ENCODE results near the gene EXTL2.
"Not testable (repeated sequence)": the region's sequence is repeated elsewhere in the genome, so short reads cannot be mapped to it uniquely, and the experiment has no call there.

Gene EXTL2

GRCh38 chr1:100896481-100896982 lies 1.9 kb upstream of the EXTL2 start:
- peak in 2 of 3 experiments; percentile 60 to 64 for DNase-seq

GRCh38 chr1:100895540-100896480 lies 1.2 kb upstream of the EXTL2 start, which contains the start of gene SLC30A7:
TSS of gene SLC30A7 (plus strand) at chr1:100896090. CDS start at chr1:100896263, 173 bp downstream.
- peak; percentile 84 to 86 (median 86) for DNase-seq

- DNase-seq = peak in 1 of 3 experiments; percentile 20
Measured at GRCh38 chr1:100893718-100894117, 924 bp downstream of the EXTL2 start.

DNA sequence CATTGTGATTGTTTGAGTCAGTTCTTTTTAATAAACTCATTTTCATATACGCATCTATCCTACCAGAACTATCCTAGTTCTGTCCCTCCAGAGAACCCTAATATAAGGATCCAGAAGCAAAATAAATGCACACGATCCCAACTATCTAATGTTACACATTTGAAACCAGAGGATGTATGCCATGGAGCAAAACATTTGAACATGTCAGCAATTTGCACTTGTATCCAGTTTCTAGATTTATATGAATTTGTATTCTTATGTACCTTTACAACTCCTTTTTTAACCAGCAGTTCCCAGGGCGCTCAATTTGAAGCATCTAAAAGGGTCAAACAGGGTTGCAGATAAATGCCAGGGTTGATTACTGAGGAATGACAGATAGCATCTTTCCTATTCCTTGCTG lies 2.1 kb downstream of the EXTL2 start:
- DNase-seq = no peak

DNA sequence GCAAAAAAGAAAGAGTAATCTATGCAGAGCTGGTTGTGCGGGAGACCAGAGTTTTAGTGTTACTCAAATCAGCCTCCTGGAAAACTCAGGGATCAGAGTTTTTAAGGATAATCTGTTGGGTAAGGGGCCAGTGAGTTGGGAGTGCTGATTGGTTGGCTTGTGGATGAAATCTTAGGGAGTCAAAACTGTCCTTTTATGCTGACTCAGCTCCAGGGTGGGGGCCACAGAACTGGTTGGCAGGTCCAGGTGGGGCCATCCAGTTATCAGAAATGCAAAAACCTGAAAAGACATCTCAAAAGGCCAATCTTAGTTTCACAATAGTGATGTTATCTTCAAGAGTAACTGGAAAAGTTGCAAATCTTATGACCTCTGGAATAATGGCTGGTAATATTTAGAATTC lies 3.3 kb downstream of the EXTL2 start:
- no peak for DNase-seq

DNA sequence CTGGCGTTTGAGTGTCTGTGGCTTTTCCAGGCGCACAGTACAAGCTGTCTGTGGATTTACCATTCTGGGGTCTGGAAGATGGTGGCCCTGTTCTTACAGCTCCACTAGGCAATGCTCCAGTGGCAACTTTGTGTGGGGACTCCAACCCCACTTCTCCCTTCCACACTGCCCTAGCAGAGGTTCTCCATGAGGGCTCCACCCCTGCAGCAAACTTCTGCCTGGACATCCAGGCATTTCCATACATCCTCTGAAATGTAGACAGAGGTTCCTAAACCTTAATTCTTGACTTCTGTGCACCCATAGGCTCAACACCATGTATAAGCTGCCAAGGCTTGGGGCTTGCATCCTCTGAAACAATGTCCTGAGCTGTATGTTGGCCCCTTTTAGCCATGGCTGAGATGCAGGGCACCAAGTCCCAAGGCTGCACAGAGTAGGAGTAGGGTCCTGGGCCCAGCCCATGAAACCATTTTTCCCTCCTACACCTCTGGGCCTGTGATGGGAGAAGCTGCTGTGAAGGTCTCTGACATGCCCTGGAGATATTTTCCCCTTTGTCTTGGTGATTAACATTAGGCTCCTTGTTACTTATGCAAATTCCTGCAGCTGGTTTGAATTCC lies 4.7 kb downstream of the EXTL2 start:
- not testable (repeated sequence) for DNase-seq

- DNase-seq = not testable (repeated sequence)
Measured at GRCh38 chr1:100889007-100889406, 5.6 kb downstream of the EXTL2 start.

- DNase-seq = peak in 1 of 3 experiments; percentile 18
Measured at GRCh38 chr1:100883963-100884362, 10.7 kb downstream of the EXTL2 start.

- DNase-seq = no peak
Measured at GRCh38 chr1:100882698-100883097, 11.9 kb downstream of the EXTL2 start.

GRCh38 chr1:100881687-100882086 lies 13.0 kb downstream of the EXTL2 start:
- DNase-seq = no peak

DNA sequence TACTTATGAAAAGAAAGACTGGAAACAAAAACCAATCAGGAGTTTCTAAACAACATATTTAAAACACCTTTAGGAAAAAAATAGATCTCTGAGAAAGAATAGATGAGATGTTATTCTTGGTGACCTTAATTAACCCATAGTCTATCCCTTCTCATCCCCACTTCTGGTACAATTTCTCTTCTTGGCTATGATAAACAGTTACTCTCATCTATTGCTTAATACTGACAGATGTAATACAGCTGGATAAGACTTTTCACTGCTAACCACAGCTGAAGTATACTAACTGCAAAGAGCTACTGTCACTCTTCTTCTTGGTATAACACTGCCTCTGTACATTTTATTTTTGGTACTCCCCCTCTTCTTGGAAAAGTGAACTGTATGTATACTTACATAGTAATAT lies 15.2 kb downstream of the EXTL2 start:
- no peak for DNase-seq

- no peak for DNase-seq
Measured at GRCh38 chr1:100876291-100876690, 18.4 kb downstream of the EXTL2 start.

DNA sequence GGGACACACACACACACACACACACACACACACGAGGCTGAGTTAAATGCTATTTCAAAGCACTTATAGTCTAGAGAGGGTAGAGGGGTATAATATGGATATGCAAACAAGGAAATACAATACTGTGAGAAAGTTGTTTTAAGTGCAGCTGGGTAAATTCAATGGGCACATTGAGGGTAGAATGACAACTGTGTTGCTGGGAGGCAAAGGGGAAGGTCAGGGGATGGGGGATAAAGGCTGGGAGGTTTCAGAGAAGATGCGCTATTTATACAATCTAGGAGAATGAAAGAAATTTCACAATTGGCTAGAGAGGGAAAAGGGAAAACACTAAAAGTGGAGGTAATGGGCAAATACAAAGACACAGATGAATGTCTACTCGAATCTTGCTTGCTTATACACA lies 19.4 kb downstream of the EXTL2 start:
- DNase-seq = peak; percentile 24 to 71 (median 70)

DNA sequence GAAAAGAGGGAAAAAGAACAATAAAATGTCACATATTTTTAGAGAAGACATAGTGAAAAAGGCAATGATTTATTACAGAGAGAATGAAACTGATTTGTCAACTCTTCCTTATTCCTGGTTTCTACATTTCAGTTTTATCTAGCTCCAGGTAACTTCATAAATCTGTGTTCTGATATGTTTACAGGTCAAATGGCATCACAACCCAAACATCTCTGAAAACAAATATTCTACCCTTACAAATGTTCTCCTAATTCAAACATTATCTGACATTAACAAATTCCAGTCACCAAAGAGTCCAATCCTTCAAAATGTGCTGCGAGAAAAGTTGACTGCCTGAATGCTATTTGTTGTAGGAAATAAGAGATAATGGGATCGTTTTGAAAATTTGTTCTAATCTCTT lies 20.2 kb downstream of the EXTL2 start:
- DNase-seq = no peak

DNA sequence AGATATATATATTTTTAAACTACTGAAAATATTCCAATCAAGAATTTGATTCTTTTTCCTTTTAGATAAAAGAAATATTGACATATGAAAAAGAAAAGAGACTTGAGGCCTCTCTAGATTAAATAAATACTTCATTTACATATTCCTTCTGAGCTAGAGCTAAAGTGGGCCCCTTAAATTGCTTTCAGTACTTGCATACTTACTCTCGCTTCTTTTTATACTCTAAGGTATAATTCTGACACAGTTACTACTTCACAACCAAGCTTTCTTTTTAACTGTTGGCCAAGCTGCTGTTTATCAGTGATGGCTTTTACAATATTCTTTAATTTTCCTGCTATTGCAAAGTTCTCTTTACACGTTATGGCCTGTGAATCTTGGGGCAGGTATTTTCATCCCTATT lies 24.6 kb downstream of the EXTL2 start:
- no peak for DNase-seq

DNA sequence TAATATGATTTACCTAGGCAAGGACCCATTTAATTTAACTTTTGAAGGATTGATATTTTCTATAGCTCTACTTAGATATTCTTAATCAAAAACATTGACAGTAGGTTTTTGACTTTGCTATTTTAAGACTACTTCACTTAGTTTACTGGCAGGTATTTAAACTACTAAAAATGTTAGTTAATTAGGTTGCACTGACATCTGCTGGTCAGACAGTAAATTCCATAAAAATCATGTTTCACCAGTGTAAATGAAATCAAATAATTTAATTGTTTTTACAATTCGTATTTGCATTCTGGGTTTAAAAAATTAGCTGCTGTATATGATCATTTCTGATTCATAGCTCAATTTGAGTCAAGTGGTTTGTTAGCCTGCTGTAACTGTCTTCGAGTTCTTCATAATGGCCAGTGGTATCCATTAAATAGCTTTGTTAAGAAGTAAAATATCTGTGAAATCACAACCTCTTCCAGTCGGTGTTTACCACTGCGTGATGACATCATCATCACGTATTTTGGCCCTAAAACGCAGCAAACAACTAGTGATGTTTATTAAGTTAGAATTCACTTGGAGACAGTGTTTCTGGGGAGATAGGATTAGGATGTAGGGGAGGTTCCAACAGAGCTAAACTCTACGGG lies 26.2 kb downstream of the EXTL2 start:
- peak; percentile 7 to 61 (median 33) for DNase-seq

DNA sequence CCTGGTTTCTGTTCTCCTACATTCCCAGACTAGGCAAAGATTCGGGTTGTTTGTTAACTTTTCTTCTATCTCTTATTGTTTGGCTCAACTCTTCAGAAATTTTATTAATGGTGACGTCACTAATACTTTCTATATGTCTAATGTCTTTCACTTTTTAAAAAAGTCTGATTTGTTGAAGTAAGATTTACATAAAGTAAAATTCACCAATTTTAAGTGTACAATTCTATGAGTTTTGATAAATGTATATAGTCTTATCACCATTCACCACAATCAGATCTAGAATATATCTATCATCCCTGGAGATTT lies 27.8 kb downstream of the EXTL2 start:
- no peak for DNase-seq

DNA sequence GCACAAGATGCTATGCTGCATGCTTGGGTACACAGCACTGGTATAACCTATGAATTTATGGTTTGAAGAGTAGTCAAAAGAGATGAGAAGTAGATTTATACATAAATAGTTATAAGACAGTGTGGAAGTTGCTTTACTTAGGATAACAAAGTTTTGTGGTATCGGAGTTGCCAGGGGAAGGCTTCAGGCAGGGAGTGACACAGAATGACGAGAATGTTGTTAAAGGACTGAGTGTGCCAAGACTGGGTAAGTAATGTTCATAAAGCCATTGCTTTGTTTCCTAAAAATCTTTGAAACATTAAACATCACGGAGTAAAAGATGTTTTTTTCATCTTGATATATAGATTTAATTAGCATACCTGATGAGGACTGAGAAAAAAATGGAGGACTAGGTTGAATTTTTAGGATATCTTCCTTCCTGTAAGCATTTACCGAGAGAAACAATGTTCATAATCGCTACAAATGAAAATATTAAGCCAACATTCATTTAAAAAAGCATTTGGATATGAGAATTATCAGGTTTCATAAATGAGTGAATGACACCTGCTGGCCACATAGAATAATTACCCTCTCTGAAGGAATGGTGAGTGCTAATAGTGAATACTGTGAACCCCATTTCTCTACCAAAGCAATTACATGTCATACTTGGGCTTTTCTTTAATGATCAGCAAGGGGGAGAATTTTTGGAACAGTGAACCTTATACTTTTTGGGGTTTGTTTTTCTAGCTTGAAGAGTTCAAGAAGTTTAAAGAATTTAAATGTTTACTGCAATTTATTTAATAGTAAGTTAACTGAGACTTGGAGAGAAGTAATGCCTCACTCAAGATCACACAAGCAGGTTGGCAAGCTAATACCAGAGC lies 28.4 kb downstream of the EXTL2 start:
- DNase-seq = peak in 1 of 3 experiments; percentile 54

DNA sequence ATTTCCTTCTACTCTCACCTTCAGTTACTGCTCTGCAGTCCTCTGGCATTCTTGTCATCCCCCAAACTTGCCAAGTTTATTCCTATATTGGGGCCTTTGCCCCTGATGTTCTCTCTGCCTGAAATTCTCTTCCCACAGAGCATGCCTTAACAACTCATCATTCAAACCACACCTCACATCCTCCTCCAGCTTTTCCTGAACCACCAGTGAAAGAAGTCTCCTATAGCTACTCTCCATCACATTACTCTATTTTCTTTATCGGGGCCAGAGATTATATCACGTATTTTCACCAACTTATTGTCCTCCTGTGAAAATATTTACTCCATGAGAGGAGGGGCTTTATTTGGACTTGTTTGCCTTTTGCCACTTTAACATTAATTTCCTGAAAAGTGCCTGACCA lies 32.1 kb downstream of the EXTL2 start:
- DNase-seq = no peak

DNA sequence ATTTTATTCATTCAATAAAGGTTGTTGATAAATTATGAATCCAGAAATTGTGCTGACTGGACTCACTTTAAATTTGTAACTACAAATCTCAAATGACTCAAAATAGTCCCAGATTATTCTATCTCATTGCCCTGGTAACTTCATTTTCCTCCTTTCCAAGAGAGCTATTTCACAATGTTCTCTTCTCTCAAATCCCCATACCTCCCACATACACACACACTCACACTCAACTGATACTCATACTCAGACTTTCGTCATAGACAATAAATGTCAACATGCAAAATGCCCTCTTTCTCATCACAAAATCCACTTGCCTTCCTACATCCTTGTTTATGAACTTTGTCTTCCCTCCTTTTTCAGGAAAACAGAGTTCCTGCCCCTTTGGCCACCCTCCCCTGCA lies 33.3 kb downstream of the EXTL2 start:
- DNase-seq = no peak

DNA sequence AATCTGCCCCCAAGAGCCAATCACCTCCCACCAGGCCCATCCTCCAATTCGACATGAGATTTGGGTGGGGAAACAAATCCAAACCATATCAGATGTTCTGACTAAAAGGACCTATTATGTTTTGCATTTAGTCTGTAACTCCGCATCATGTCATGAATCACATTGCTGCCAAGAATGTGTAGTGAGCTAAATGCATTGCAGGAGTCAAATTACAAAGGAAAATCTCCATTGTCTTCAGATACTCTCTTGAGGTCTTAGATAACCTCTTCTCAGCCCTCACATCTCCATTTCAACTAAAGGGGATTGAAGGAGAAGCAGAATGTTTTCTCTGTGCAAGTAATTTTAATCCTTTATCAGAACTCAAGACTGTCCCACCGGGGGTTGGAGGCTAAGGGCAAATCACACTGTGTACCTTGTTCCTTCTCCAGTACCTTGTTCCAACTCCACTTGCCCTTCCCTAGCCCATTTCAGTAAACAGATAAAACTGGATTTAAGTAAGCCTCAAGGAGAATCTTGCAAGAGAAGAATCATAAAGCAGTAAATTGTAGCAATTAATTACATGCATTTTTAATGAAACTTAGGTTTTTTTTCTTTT lies 34.1 kb downstream of the EXTL2 start:
- DNase-seq = peak in 1 of 3 experiments; percentile 46

DNA sequence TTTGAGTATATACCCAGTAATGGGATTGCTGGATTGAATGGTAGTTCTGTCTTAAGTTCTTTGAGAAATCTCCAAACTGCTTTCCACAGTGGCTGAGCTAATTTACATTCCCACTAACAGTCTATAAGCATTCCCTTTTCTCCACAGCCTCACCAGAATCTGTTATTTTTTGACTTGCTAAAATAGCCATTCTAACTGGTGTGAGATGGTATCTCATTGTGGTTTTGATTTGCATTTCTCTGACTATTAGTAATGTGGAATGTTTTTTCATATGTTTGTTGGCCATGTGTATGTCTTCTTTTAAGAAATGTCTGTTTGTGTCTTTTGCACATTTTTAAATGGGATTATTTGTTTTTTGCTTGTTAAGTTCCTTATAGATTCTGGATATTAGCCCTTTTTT lies 39.5 kb downstream of the EXTL2 start:
- DNase-seq = not testable (repeated sequence)

All from NCI-H1417 (cell line).